DND-41 (cell line): ENCODE measurements around the gene UBR1.

Experiments used
- ATAC-seq: fragments of 200-7000 bp; cut with Tn5 transposase; 3 replicates; pipeline ENCODE4 v1.9.1; 2021; ENCODE audit warnings: low read depth; ENCODE audit not compliant: insufficient read depth
- DNase-seq: peaks from one replicate; pipeline ENCODE4 v3.0.0-alpha.2; 2020
- H2AFZ ChIP-seq: 2 replicates; pipeline ENCODE4 v1.6.0; 2012; ENCODE audit warnings: low read depth, low read length
- H3K27ac ChIP-seq: 2 replicates; pipeline ENCODE4 v1.5.1; 2012; ENCODE audit warnings: low read length, inconsistent platforms
- H3K27me3 ChIP-seq: fragments of 200-600 bp; sonication (generic); 2 replicates; pipeline ENCODE4 v1.6.0; 2012; ENCODE audit warnings: low read length, mild to moderate bottlenecking, inconsistent platforms; ENCODE audit not compliant: insufficient read depth, poor library complexity
- H3K36me3 ChIP-seq: 2 replicates; pipeline ENCODE4 v1.5.1; 2012; ENCODE audit warnings: low read length, inconsistent platforms; ENCODE audit not compliant: insufficient read depth
- H3K4me1 ChIP-seq: 2 replicates; pipeline ENCODE4 v1.5.1; 2012; ENCODE audit warnings: mild to moderate bottlenecking, low read length; ENCODE audit not compliant: insufficient read depth
- H3K4me2 ChIP-seq: 2 replicates; pipeline ENCODE4 v1.6.0; 2012; ENCODE audit warnings: mild to moderate bottlenecking, moderate library complexity, low read length, inconsistent platforms; ENCODE audit not compliant: insufficient read depth
- H3K4me3 ChIP-seq, 2 experiments: fragments of 200-600 bp in 1 of 2; shearing (Covaris generic) in 1 of 2; 2 replicates each; pipeline ENCODE4 v1.5.1; 2012 to 2016; ENCODE audit warnings: inconsistent platforms in 2 of 2, low read length in 2 of 2, mild to moderate bottlenecking in 2 of 2, low read depth in 1 of 2, moderate library complexity in 1 of 2
- H3K79me2 ChIP-seq: 2 replicates; pipeline ENCODE4 v1.6.0; 2012; ENCODE audit warnings: low read length, inconsistent platforms; ENCODE audit not compliant: insufficient read depth
- H3K9ac ChIP-seq: 2 replicates; pipeline ENCODE4 v1.6.0; 2012; ENCODE audit warnings: low read depth, mild to moderate bottlenecking, inconsistent platforms, low read length, moderate library complexity
- H3K9me3 ChIP-seq: 2 replicates; pipeline ENCODE4 v1.5.1; 2012; ENCODE audit warnings: low read length, moderate library complexity, mild to moderate bottlenecking, inconsistent platforms; ENCODE audit not compliant: insufficient read depth, severe bottlenecking
- H4K20me1 ChIP-seq: 2 replicates; pipeline ENCODE4 v1.6.0; 2012; ENCODE audit warnings: low read length; ENCODE audit not compliant: insufficient read depth
- CTCF ChIP-seq: IDR thresholded peaks from 2 replicates; pipeline ENCODE4 v1.5.1; 2012; ENCODE audit warnings: borderline replicate concordance, low read length, moderate library complexity, mild to moderate bottlenecking; ENCODE audit not compliant: poor library complexity, severe bottlenecking; ENCODE audit errors: extremely low read depth
- EZH2 ChIP-seq: IDR thresholded peaks from 3 replicates; pipeline ENCODE4 v1.6.1; 2012; ENCODE audit warnings: borderline replicate concordance, low read depth, mild to moderate bottlenecking, moderate library complexity, low read length, inconsistent platforms; ENCODE audit not compliant: severe bottlenecking

UBR1 gene

GRCh38 chr15:43067717-43068461 lies 37.9 kb downstream of the UBR1 start:
- Histone ChIP-seq H3K4me2 (no peak overlapping the region), H3K9me3 (no peaks in the 10 kb centered on the region), H3K36me3 (peaks cover 73% of the 10 kb centered on the region), H4K20me1 (no peaks in the 10 kb centered on the region; the same call in 1 of the 2 replicates), H3K4me1 (no peaks in the 10 kb centered on the region), H3K9ac (no peak overlapping the region), H3K27me3 (no peaks in the 10 kb centered on the region), H3K27ac (no peak overlapping the region), H3K79me2 (no peaks in the 10 kb centered on the region), H3K4me3 (no peak overlapping the region), H2AFZ (no peak overlapping the region)
- TF ChIP-seq CTCF = no peak
- no peak for DNase-seq
- ATAC-seq = no peak

GRCh38 chr15:43056696-43057095 lies 49.1 kb downstream of the UBR1 start:
- no peak for DNase-seq
- Histone ChIP-seq H4K20me1 (no peaks in the 10 kb centered on the region), H2AFZ (no peak overlapping the region), H3K27ac (no peak overlapping the region), H3K4me1 (no peaks in the 10 kb centered on the region), H3K9ac (no peak overlapping the region), H3K4me2 (no peak overlapping the region), H3K27me3 (no peaks in the 10 kb centered on the region), H3K9me3 (no peaks in the 10 kb centered on the region), H3K79me2 (no peaks in the 10 kb centered on the region), H3K36me3 (peaks cover 86% of the 10 kb centered on the region), H3K4me3 (no peak overlapping the region)
- TF ChIP-seq EZH2 (no peak), CTCF (no peak)
- ATAC-seq = no peak

- Histone ChIP-seq H4K20me1 (no peaks in the 10 kb centered on the region), H2AFZ (no peak overlapping the region), H3K9ac (no peak overlapping the region), H3K79me2 (no peaks in the 10 kb centered on the region), H3K4me3 (no peak overlapping the region), H3K27ac (no peak overlapping the region), H3K9me3 (no peaks in the 10 kb centered on the region), H3K36me3 (peaks cover 66% of the 10 kb centered on the region), H3K4me2 (no peak overlapping the region), H3K4me1 (no peaks in the 10 kb centered on the region), H3K27me3 (no peaks in the 10 kb centered on the region)
- TF ChIP-seq CTCF = no peak
- TF ChIP-seq EZH2 = no peak
- ATAC-seq (no peak), DNase-seq (no peak)
Observed at GRCh38 chr15:43052860-43053259, 53.0 kb downstream of the UBR1 start.

GRCh38 chr15:43048935-43049334 lies 56.9 kb downstream of the UBR1 start:
- H3K27me3 ChIP-seq = no peaks in the 10 kb centered on the region
- no peak overlapping the region for H2AFZ ChIP-seq

More at GRCh38 chr15:43048935-43049334, 56.9 kb downstream of the UBR1 start:
- Histone ChIP-seq H3K4me2 (no peak overlapping the region), H3K9me3 (no peaks in the 10 kb centered on the region), H3K27ac (no peak overlapping the region), H3K4me1 (no peaks in the 10 kb centered on the region), H3K4me3 (no peak overlapping the region), H3K79me2 (no peaks in the 10 kb centered on the region), H3K36me3 (peaks cover 61% of the 10 kb centered on the region), H4K20me1 (no peaks in the 10 kb centered on the region), H3K9ac (no peak overlapping the region)
- no peak for ATAC-seq
- TF ChIP-seq CTCF (no peak), EZH2 (no peak)
- DNase-seq = no peak
